B cell (primary cell): ENCODE results near the gene ATP8A2. TPM values are rescaled to one million over a fixed set of nuclear protein-coding genes. Genes with fewer than 3 reads are reported as not detected.

Experiments
- ATAC-seq: fragments of 200-7000 bp; cut with Tn5 transposase; one replicate; pipeline ENCODE4 v1.10.0; 2021; ENCODE audit warnings: low read depth, mild to moderate bottlenecking, moderate number of reproducible peaks, moderate library complexity
- CTCF ChIA-PET: fragments of 350-600 bp; sonication (Branson Sonifier 250); formaldehyde crosslinking; loops from one replicate; lab custom pipeline; 2021; ENCODE audit warnings: antibody characterized with exemption, inconsistent platforms; lab: Charles Lee
- POLR2A ChIA-PET: fragments of 350-600 bp; sonication (Branson Sonifier 250); formaldehyde crosslinking; loops from one replicate; lab custom pipeline; 2021; ENCODE audit warnings: antibody characterized with exemption; lab: Charles Lee
- DNase-seq: peaks from one replicate; pipeline ENCODE4 v3.0.0; 2013
- H2AFZ ChIP-seq: 2 replicates; pipeline ENCODE4 v1.6.1; 2012; ENCODE audit warnings: mild to moderate bottlenecking, low read depth, low read length; ENCODE audit not compliant: insufficient read depth, poor library complexity, severe bottlenecking
- H3K27ac ChIP-seq, 2 donors: 1 replicate in 1 of 2; 2 replicates in 1 of 2; pipeline ENCODE4 v1.5.1; 2012 to 2013; ENCODE audit warnings: low read length in 2 of 2, mild to moderate bottlenecking in 2 of 2, moderate library complexity in 1 of 2
- H3K27me3 ChIP-seq, 4 experiments: fragments of 200-600 bp in 1 of 4; sonication (generic) in 1 of 4; replicated peaks in 1 of 4; 1 replicate in 2 of 4; 2 replicates in 2 of 4; pipeline versions ENCODE4 v1.6.1 to v1.7.0; 2013 to 2016; ENCODE audit warnings: low read length in 3 of 4, mild to moderate bottlenecking in 2 of 4, mixed read lengths in 1 of 4, moderate library complexity in 1 of 4; ENCODE audit not compliant: insufficient read depth in 4 of 4, control insufficient read depth in 3 of 4; ENCODE audit errors: control extremely low read depth in 1 of 4
- H3K36me3 ChIP-seq, 2 experiments: replicated peaks in 1 of 2; 1 replicate in 1 of 2; 2 replicates in 1 of 2; pipeline versions ENCODE4 v1.6.1 to v1.7.1; 2013; ENCODE audit warnings: low read length in 1 of 2; ENCODE audit not compliant: insufficient read depth in 2 of 2, control insufficient read depth in 1 of 2; ENCODE audit errors: control extremely low read depth in 1 of 2, extremely low read depth in 1 of 2
- H3K4me1 ChIP-seq, 2 donors: fragments of 200-600 bp in 1 of 2; sonication (generic) in 1 of 2; 1 replicate in 1 of 2; 2 replicates in 1 of 2; pipeline versions ENCODE4 v1.5.1 to v1.6.1; 2013 to 2017; ENCODE audit warnings: low read length in 2 of 2; ENCODE audit not compliant: control insufficient read depth in 2 of 2, insufficient read depth in 2 of 2
- H3K4me2 ChIP-seq: replicated peaks from 2 replicates; pipeline ENCODE3; 2012; ENCODE audit warnings: mild to moderate bottlenecking, low read depth, low read length; ENCODE audit not compliant: poor library complexity, severe bottlenecking
- H3K4me3 ChIP-seq, 5 experiments: fragments of 200-600 bp in 1 of 5; sonication (generic) in 1 of 5; 1 replicate in 3 of 5; 2 replicates in 2 of 5; pipeline versions ENCODE4 v1.5.1 to v1.7.0; 2011 to 2016; ENCODE audit warnings: low read length in 4 of 5, mild to moderate bottlenecking in 4 of 5, low read depth in 2 of 5, control low read depth in 1 of 5, moderate library complexity in 1 of 5; ENCODE audit not compliant: insufficient read depth in 1 of 5; ENCODE audit errors: control extremely low read depth in 1 of 5, extremely low read depth in 1 of 5
- H3K79me2 ChIP-seq: fragments of 200-600 bp; sonication (generic); one replicate; pipeline ENCODE4 v1.6.0; 2016; ENCODE audit warnings: low read length; ENCODE audit not compliant: control insufficient read depth, insufficient read depth
- H3K9ac ChIP-seq: fragments of 200-600 bp; sonication (generic); 2 replicates; pipeline ENCODE4 v1.6.1; 2017; ENCODE audit warnings: mild to moderate bottlenecking, low read length, moderate library complexity
- H3K9me3 ChIP-seq, 3 donors: one replicate each; pipeline versions ENCODE4 v1.6.1 to v1.7.1; 2013; ENCODE audit warnings: low read length in 2 of 3; ENCODE audit not compliant: control insufficient read depth in 2 of 3, insufficient read depth in 1 of 3; ENCODE audit errors: control extremely low read depth in 1 of 3
- H4K20me1 ChIP-seq: 2 replicates; pipeline ENCODE4 v1.6.0; 2012; ENCODE audit warnings: mild to moderate bottlenecking, low read length; ENCODE audit not compliant: insufficient read depth, control insufficient read depth, poor library complexity, severe bottlenecking
- H3K27ac Mint-ChIP-seq: one replicate; pipeline ENCODE4 v1.8.0; 2021; ENCODE audit warnings: mixed read lengths
- H3K27me3 Mint-ChIP-seq: one replicate; pipeline ENCODE4 v1.8.0; 2021; ENCODE audit warnings: mixed read lengths
- H3K4me1 Mint-ChIP-seq: one replicate; pipeline ENCODE4 v1.8.0; 2021; ENCODE audit warnings: mixed read lengths
- H3K4me3 Mint-ChIP-seq: one replicate; pipeline ENCODE4 v1.8.0; 2021; ENCODE audit warnings: mixed read lengths
- H3K9me3 Mint-ChIP-seq: one replicate; pipeline ENCODE4 v1.8.0; 2022; ENCODE audit warnings: mixed read lengths; ENCODE audit not compliant: insufficient read depth
- EZH2 ChIP-seq: IDR thresholded peaks from 2 replicates; pipeline ENCODE4 v1.6.1; 2012; ENCODE audit warnings: borderline replicate concordance, low read depth, mild to moderate bottlenecking, moderate library complexity, low read length; ENCODE audit not compliant: insufficient read depth, poor library complexity, severe bottlenecking
- WGBS: methylation state at CpG from one replicate; pipeline ENCODE4 v1.1.5; 2013; ENCODE audit warnings: missing lambda C conversion rate; ENCODE audit not compliant: insufficient coverage; 5-methylcytosine and 5-hydroxymethylcytosine counted together
- intact Hi-C: fragments of 100-400 bp; cut with micrococcal nuclease; formaldehyde crosslinking; loops from one replicate; pipeline ENCODE4 v1.10.0; 2022
- polyA plus RNA-seq: library from polyadenylated mRNA; depleted of rRNA; stranded (reverse); fragments of >200 nt; gene quantifications from 2 replicates; pipeline ENCODE4 v1.2.3, GENCODE V29; 2012
- total RNA-seq, 2 donors: library from RNA; stranded (reverse); fragments of 120-200 nt in 1 of 2; gene quantifications; 1 replicate in 1 of 2; 2 replicates in 1 of 2; pipeline versions ENCODE4 v1.2.3 to v1.2.4, GENCODE V29; 2013 to 2022
- TF ChIP-seq, protein P1 (sequence below): fragments of 200-600 bp; IDR thresholded peaks from one replicate; pipeline ENCODE4 v1.8.0; 2022; ENCODE audit warnings: antibody characterized with exemption, mild to moderate bottlenecking

ATP8A2 gene
- total and polyA plus RNA-seq, 2 donors (not counting 1 experiment from before 2014, with no cell fraction given), result not detected

DNA sequence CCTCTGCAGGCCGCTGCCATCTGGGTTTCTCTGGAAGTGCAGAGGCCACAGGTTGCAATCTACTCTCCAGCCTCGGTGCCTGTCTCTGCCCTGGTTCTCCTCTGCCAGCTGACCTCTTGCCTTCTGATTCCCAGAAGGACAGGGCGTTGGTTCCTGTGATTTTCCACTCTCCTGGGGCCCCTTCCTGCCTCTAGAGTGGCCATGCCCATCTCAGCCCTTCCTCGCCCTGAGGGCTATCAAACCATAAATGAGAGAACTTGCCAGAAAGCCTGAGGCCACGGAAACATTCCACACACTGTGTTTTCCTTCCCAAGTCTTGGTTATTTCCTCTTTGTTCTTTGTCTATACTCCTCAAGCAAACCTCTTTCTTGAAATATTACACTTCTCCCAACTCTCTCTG is 533.8 kb downstream of the ATP8A2 start:
- no peak for ATAC-seq
- H3K4me3 ChIP-seq, result no peak overlapping the region
- H2AFZ ChIP-seq, result no peak overlapping the region
- no peak overlapping the region for H3K27ac Mint-ChIP-seq
- H3K9me3 ChIP-seq, result no peaks in the 10 kb centered on the region
- H3K27ac ChIP-seq, result peak overlapping the region in 1 of 2 donors; percentile 73
- peak overlapping the region; percentile 65 for H3K4me2 ChIP-seq
- H3K9ac ChIP-seq, result peak overlapping the region; percentile 38
- POLR2A ChIA-PET, result no interaction called here
- no peaks in the 10 kb centered on the region for H3K9me3 Mint-ChIP-seq
- H3K36me3 ChIP-seq, result no peaks in the 10 kb centered on the region
- no peak for DNase-seq
- H3K79me2 ChIP-seq, result no peaks in the 10 kb centered on the region
- no peaks in the 10 kb centered on the region for H4K20me1 ChIP-seq
- no peaks in the 10 kb centered on the region for H3K27me3 ChIP-seq
- peaks cover 3% of the 10 kb centered on the region for H3K4me1 Mint-ChIP-seq
- peaks cover 18 to 21% of the 10 kb centered on the region in 2 donors for H3K4me1 ChIP-seq
- intact Hi-C loops, result no loop called here
- no peak overlapping the region for H3K4me3 Mint-ChIP-seq
- CTCF ChIA-PET, result no interaction called here
- H3K27me3 Mint-ChIP-seq, result peaks cover 5% of the 10 kb centered on the region
- TF ChIP-seq, protein P1, sequence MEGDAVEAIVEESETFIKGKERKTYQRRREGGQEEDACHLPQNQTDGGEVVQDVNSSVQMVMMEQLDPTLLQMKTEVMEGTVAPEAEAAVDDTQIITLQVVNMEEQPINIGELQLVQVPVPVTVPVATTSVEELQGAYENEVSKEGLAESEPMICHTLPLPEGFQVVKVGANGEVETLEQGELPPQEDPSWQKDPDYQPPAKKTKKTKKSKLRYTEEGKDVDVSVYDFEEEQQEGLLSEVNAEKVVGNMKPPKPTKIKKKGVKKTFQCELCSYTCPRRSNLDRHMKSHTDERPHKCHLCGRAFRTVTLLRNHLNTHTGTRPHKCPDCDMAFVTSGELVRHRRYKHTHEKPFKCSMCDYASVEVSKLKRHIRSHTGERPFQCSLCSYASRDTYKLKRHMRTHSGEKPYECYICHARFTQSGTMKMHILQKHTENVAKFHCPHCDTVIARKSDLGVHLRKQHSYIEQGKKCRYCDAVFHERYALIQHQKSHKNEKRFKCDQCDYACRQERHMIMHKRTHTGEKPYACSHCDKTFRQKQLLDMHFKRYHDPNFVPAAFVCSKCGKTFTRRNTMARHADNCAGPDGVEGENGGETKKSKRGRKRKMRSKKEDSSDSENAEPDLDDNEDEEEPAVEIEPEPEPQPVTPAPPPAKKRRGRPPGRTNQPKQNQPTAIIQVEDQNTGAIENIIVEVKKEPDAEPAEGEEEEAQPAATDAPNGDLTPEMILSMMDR, result no peak
- TF ChIP-seq EZH2, result no peak
- WGBS, result 77% methylated on average over 5 of the region's 5 CpGs

DNA sequence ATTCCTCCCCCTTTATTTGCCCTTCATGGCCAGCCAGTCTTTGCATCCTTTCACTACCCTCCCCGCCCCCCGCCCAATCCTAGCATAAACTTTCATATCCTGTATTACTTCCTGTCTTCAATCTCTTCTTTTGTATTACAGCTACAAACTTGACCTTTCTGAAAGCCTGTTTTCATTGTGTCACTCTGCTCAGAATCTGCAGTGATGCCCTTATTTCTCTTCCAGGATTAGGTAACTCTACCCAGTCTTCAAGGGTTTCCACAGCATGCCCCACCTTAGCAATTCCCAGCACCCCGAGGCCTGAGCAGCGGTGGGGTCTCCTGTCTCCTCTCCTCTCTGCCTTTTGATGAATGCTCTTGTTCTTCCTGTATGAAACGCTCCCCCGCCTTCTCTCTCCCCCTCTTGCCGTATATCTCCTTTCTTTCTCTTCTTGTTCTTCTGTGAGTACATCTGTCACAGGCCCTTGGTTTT is 534.5 kb downstream of the ATP8A2 start:
- Histone ChIP-seq H3K4me2 (peak overlapping the region; percentile 65), H3K36me3 (no peaks in the 10 kb centered on the region), H4K20me1 (no peaks in the 10 kb centered on the region), H3K27me3 (peaks cover 0 to 2% (median 0%) of the 10 kb centered on the region in 4 experiments), H3K9ac (peak overlapping the region; percentile 38), H3K4me1 (peaks cover 18 to 21% of the 10 kb centered on the region in 2 donors), H3K79me2 (no peaks in the 10 kb centered on the region), H2AFZ (peak overlapping the region; percentile 51), H3K4me3 (peak overlapping the region in 3 of 5 experiments; percentile 7 to 32 (median 24)), H3K27ac (peak overlapping the region; percentile 68 to 73), H3K9me3 (no peaks in the 10 kb centered on the region)
- Mint-ChIP-seq H3K4me1 (peaks cover 3% of the 10 kb centered on the region), H3K27me3 (no peaks in the 10 kb centered on the region), H3K27ac (no peak overlapping the region), H3K9me3 (no peaks in the 10 kb centered on the region), H3K4me3 (no peak overlapping the region)
- POLR2A ChIA-PET, result no interaction called here
- ATAC-seq (peak; percentile 41), DNase-seq (peak; percentile 35)
- WGBS, result 16% methylated on average over 7 of the region's 7 CpGs
- CTCF ChIA-PET, result no interaction called here
- intact Hi-C loops, result no loop called here
- TF ChIP-seq EZH2, result no peak
- TF ChIP-seq, protein P1, result no peak
